GM18508 (cell line): Measurements from ENCODE around the gene ATXN2.
"Not testable (repeated sequence)": the region's sequence is repeated elsewhere in the genome, so short reads cannot be mapped to it uniquely, and the experiment has no call there.

Source experiments
- ATAC-seq: cut with Tn5 transposase; IDR thresholded peaks from one replicate; pipeline ENCODE4 v1.9.1; 2021; ENCODE audit warnings: moderate number of reproducible peaks; ENCODE audit not compliant: insufficient read depth, unreplicated experiment

ATXN2 gene

DNA sequence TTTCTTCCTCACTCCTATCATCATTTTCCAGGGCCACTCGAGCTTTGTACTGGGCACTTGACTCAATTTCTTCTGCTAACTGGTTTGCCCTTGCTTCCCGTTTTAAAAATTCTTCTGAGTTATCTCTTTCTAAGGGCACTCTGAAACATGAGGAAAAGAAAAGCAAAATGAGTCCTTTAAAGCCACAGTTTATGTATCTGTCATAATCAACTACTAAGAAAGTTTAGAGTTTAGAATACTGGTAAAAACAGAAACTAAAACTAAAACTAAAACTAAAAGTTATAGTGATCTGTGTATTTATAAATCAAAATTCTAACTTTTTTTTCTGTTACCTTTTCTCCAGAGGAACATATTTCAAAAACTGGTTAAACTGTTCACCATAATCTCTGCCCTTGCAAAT is 79.2 kb downstream of the ATXN2 start:
- no peak for ATAC-seq

- no peak for ATAC-seq
Measured at GRCh38 chr12:111519083-111519482, 80.0 kb downstream of the ATXN2 start.

DNA sequence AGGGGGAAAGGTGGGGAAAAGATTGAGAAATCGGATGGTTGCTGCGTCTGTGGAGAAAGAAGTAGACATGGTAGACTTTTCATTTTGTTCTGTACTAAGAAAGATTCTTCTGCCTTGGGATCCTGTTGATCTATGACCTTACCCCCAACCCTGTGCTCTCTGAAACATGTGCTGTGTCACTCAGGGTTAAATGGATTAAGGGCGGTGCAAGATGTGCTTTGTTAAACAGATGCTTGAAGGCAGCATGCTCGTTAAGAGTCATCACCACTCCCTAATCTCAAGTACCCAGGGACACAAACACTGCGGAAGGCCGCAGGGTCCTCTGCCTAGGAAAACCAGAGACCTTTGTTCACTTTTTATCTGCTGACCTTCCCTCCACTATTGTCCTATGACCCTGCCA is 91.4 kb downstream of the ATXN2 start:
- not testable (repeated sequence) for ATAC-seq

GRCh38 chr12:111507258-111507657 is 91.9 kb downstream of the ATXN2 start:
- not testable (repeated sequence) for ATAC-seq

DNA sequence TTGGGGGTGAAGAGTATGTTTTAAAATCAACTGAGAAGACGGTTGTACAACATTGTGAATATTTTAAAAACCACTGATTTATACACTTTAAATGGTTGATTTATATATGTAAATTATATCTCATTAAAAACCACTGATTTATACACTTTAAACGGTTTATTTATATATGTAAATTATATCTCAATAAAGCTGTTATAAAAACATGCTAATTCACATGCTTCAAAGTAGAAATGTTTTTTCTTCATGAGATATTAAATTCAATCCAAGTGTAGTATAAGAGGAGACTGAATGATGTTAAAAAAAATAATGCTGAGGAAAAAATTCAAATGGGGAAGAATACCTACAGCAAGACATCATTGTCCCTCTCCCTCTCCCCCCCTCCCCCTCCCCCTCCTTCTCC is 92.9 kb downstream of the ATXN2 start:
- ATAC-seq = no peak

- ATAC-seq = no peak
Measured at GRCh38 chr12:111505601-111506036, 93.5 kb downstream of the ATXN2 start.

DNA sequence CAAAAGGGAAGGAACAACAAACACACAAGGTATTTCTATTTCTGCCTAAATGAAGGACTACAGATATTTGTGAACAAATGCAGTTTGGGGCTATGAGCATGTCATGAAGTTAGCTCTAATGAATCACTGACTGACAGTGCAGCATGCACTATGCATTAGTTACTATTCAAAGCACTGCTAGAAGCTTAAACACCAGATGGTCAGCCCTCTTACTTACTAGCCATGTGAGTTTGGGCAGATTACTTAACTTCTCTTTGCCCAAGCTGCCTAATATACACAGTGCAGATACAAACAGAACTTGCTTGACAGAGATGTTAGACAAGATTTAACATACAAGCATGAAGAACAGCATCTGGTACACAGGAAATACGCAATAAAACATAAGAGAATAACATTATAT is 96.0 kb downstream of the ATXN2 start:
- ATAC-seq = no peak

- no peak for ATAC-seq
Measured at GRCh38 chr12:111494676-111495075, 104.4 kb downstream of the ATXN2 start.

DNA sequence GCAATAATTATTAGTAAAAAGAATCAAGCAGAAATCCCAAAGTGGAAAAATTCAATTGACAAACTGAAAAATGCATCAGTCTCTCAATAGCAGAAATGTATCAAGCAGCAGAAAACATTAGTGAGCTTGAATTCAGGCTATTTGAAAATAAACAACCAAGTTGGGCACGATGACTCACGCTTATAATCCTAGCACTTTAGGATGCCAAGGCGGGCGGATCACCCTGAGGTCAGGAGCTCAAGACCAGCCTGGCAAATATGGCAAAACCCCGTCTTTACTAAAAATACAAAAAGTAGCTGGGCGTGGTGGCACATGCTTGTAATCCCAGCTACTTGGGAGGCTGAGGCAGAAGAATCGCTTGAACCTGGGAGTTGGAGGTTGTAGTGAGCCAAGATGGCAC is 106.1 kb downstream of the ATXN2 start:
- not testable (repeated sequence) for ATAC-seq

DNA sequence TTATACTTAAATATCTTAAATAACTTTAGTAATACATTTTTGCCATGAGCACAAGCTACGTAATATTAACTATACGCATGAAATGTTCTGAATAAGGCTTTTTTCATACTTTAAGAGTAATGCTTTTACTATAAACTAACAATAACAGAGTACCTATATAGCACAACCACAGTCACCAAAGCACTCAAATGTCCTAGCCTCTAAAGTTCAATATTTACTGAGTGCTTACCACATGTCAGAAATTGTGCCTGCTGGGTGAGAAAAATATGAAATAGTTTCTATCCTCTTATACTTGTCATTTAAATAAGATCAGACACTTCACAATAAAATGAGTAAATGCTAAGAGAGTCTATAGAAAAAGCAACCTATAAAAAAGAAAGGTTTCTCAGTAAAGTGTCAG is 110.3 kb downstream of the ATXN2 start:
- no peak for ATAC-seq

DNA sequence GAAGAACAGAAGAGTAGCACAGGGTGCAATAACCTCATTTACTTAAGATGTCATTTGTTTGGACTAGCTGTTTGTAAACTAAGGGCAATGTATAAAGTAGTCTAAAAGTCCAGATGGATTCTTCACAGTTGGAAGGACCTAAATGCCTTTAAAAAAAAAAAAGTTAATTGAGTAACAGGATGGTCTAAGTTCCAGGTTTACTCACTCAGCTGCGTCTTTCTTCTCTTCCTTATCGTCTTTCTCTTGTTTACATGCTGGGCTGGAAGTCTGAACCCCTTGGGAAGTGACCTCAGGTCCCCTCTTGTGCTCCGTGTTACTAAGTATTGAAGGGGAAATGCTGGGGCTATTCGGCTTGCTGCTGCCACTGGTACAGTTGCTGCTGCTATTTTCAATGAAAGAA is 110.8 kb downstream of the ATXN2 start:
- no peak for ATAC-seq

GRCh38 chr12:111482462-111482861 is 116.7 kb downstream of the ATXN2 start:
- no peak for ATAC-seq

- ATAC-seq = no peak
Measured at GRCh38 chr12:111471236-111471635, 127.9 kb downstream of the ATXN2 start.

GRCh38 chr12:111469401-111469800 is 129.7 kb downstream of the ATXN2 start:
- ATAC-seq = no peak

DNA sequence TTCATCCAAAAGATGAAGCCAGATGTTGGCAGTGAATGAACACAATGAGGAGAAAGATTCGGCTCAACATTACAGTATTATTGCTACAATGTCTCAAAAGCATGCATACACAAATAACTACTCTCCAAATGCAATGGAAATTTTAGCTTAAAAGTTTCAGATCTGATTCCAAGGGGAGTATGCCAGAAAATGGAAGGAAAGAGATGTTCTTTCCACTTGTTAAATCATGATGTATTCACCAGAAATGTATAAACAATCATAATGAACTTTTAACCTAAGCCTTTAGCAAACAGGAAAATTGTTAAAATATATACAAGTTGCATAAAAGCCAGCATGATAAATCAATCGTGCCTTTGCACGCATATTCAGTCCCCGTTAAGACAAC is 131.3 kb downstream of the ATXN2 start:
- no peak for ATAC-seq

DNA sequence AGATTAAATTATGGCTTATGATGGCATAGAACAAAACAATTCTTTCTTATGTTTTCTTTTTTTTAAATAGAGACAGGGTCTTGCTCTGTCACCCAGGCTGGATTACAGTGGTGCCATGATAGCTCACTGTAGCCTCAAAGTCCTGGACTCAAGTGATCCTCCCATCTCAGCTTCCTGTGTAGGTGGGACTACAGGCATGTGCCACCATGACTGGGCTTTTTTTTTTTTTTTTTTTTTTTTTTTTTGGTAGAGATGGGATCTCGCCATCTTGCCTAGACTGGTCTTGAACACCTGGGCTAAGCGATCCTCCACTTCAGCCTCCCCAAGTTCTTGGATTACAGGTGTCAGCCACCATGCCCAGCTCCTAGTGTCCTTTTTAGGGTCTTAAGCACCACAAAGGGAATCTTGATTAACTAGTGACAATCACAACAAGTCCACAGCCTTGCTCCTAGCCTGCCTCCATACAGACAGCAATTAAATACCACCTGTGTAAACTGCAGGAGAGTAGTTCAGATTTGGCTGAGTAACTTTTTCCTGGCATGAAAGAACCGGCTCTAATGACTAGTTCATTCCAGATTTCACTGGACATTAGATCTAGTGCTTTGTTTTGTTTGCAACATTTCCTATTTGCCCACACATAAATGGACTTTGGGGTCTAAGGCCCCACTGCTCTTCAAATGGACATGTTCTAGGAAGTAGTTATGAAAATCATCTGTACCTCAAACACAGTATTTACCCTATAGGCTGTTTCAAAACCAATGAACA is 131.8 kb downstream of the ATXN2 start:
- no peak for ATAC-seq

GRCh38 chr12:111462210-111462769 is 136.8 kb downstream of the ATXN2 start:
- ATAC-seq = no peak

DNA sequence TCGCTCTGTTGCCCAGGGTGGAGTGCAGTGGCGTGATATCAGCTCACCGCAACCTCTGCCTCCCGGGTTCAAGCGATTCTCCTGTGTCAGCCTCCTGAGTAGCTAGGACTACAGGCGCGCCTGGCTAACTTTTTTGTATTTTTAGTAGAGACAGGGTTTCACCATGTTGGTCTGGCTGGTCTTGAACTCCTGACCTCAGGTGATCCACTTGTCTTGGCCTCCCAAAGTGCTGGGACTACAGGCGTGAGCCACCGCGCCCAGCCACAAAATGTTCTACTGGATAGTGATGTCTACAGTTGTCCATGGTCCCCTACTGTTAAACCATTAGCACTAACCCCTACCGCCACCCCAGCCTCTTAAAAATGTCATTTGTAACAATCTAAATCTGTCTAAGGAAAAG is 139.0 kb downstream of the ATXN2 start:
- ATAC-seq = not testable (repeated sequence)

DNA sequence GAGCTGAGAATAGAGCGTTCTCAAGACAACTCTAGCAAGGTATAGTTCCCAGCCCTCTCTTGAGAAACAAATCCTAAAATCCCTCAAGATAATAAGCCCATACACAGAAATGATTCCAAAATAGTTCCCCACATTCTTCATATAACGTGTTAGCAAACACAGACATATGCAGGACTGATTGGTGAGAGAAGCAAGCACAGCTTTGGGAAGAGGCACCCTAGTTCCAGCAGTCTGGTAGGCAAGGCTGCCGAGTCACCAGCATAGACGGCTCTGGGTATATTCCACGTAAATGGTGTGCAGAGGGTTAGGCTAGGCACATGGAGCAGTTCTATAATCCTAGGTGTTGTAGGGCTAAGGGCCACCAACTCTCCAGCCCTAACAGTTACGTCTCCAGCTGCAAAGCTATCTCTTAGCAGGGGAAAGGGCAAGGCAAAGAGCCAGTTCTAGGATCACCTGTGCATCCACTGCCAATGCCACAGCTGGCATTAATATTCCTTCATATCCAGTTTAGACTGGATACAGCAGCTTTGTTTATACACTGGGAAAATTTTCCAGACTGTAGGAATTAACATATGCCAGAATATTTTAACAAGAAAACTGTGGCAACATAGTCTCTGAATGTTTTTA is 140.5 kb downstream of the ATXN2 start:
- no peak for ATAC-seq

GRCh38 chr12:111457577-111457976 is 141.5 kb downstream of the ATXN2 start:
- no peak for ATAC-seq

GRCh38 chr12:111457071-111457470 is 142.0 kb downstream of the ATXN2 start:
- ATAC-seq = no peak
